ENCODE data around the gene PLPPR2. TPM values are rescaled to one million over a fixed set of nuclear protein-coding genes. Genes with fewer than 3 reads are reported as not detected.
"Not testable (repeated sequence)": the region's sequence is repeated elsewhere in the genome, so short reads cannot be mapped to it uniquely, and the experiment has no call there.

Gene PLPPR2
- total and polyA plus RNA-seq, 5 donors = 19.7 to 32.1 (median 25.1) TPM

GRCh38 chr19:11325544-11325943, 29.7 kb upstream of the PLPPR2 start:
- H3K9me3 ChIP-seq (ENCODE audit: control insufficient read depth, low read length) = no peaks in the 10 kb centered on the region
- no peak overlapping the region for H3K27ac ChIP-seq (ENCODE audit: low read length)
- intact Hi-C loops (cut with DNase I) = no loop called here
- DNase-seq (peak in 1 of 3 donors; percentile 7), ATAC-seq (no peak)
- H3K4me1 ChIP-seq (ENCODE audit: control insufficient read depth, insufficient read depth, low read length) = peaks cover 3% of the 10 kb centered on the region
- no peaks in the 10 kb centered on the region for H3K27me3 ChIP-seq (ENCODE audit: control insufficient read depth, insufficient read depth)
- 93% methylated on average over 7 of the region's 7 CpGs for WGBS
- no peak overlapping the region for H3K4me3 ChIP-seq (ENCODE audit: low read length)

- Histone ChIP-seq H3K4me3 (ENCODE audit: low read length) (no peak overlapping the region), H3K4me1 (ENCODE audit: control insufficient read depth, insufficient read depth, low read length) (no peaks in the 10 kb centered on the region), H3K27me3 (ENCODE audit: control insufficient read depth, insufficient read depth) (no peaks in the 10 kb centered on the region), H3K27ac (ENCODE audit: low read length) (no peak overlapping the region), H3K9me3 (ENCODE audit: control insufficient read depth, low read length) (no peaks in the 10 kb centered on the region)
- DNase-seq = peak in 1 of 3 donors; percentile 5
- intact Hi-C loops (cut with DNase I) = no loop called here
- 82% methylated on average over 4 of the region's 4 CpGs for WGBS
- no peak for ATAC-seq
Measured at GRCh38 chr19:11330127-11330526, 25.1 kb upstream of the PLPPR2 start.

- DNase-seq (peak in 1 of 3 donors; percentile 4), ATAC-seq (no peak)
- Histone ChIP-seq H3K4me3 (ENCODE audit: low read length) (no peak overlapping the region), H3K27me3 (ENCODE audit: control insufficient read depth, insufficient read depth) (no peaks in the 10 kb centered on the region), H3K4me1 (ENCODE audit: control insufficient read depth, insufficient read depth, low read length) (no peaks in the 10 kb centered on the region), H3K9me3 (ENCODE audit: control insufficient read depth, low read length) (no peaks in the 10 kb centered on the region), H3K27ac (ENCODE audit: low read length) (no peak overlapping the region)
- intact Hi-C loops (cut with DNase I) = no loop called here
- 88% methylated on average over 4 of the region's 4 CpGs for WGBS
Measured at GRCh38 chr19:11331502-11331901, 23.7 kb upstream of the PLPPR2 start.

- DNase-seq = no peak
- Histone ChIP-seq H3K27ac (ENCODE audit: low read length) (no peak overlapping the region), H3K9me3 (ENCODE audit: control insufficient read depth, low read length) (no peaks in the 10 kb centered on the region), H3K4me1 (ENCODE audit: control insufficient read depth, insufficient read depth, low read length) (no peaks in the 10 kb centered on the region), H3K4me3 (ENCODE audit: low read length) (no peak overlapping the region), H3K27me3 (ENCODE audit: control insufficient read depth, insufficient read depth) (no peaks in the 10 kb centered on the region)
- no peak for ATAC-seq
- intact Hi-C loops (cut with DNase I) = no loop called here
- 96% methylated on average over 5 of the region's 5 CpGs for WGBS
Measured at GRCh38 chr19:11332822-11333221, 22.4 kb upstream of the PLPPR2 start.

- intact Hi-C loops (cut with DNase I); H3K4me1 ChIP-seq (ENCODE audit: control insufficient read depth, insufficient read depth, low read length); H3K27ac ChIP-seq (ENCODE audit: low read length); ATAC-seq; H3K9me3 ChIP-seq (ENCODE audit: control insufficient read depth, low read length); H3K27me3 ChIP-seq (ENCODE audit: control insufficient read depth, insufficient read depth); H3K4me3 ChIP-seq (ENCODE audit: low read length): not testable (repeated sequence)
- 88% methylated on average over 9 of the region's 9 CpGs for WGBS
- DNase-seq = peak in 1 of 3 donors; percentile 19
Measured at GRCh38 chr19:11333838-11334237, 21.4 kb upstream of the PLPPR2 start.

- peaks cover 4% of the 10 kb centered on the region for H3K4me1 ChIP-seq (ENCODE audit: control insufficient read depth, insufficient read depth, low read length)
- no peak overlapping the region for H3K4me3 ChIP-seq (ENCODE audit: low read length)
- DNase-seq (peak in 2 of 3 donors; percentile 25 to 35), ATAC-seq (no peak)
- H3K27me3 ChIP-seq (ENCODE audit: control insufficient read depth, insufficient read depth) = no peaks in the 10 kb centered on the region
- H3K9me3 ChIP-seq (ENCODE audit: control insufficient read depth, low read length) = no peaks in the 10 kb centered on the region
- intact Hi-C loops (cut with DNase I) = loop anchor here in 1 of 4 donors (5.0 kb wide), 1 partner anchor 38 kb away; the partner anchor contains the start of gene TSPAN16
- WGBS = 96% methylated on average over 17 of the region's 17 CpGs
- no peak overlapping the region for H3K27ac ChIP-seq (ENCODE audit: low read length)
Measured at GRCh38 chr19:11335449-11336146, 19.6 kb upstream of the PLPPR2 start.

GRCh38 chr19:11337080-11337479, 18.2 kb upstream of the PLPPR2 start:
- no peak for ATAC-seq

GRCh38 chr19:11338121-11338520, 17.1 kb upstream of the PLPPR2 start:
- intact Hi-C loops (cut with DNase I) = loop anchor here in 1 of 4 donors (5.0 kb wide), 1 partner anchor 41 kb away; the partner anchor contains the start of gene TSPAN16
- ATAC-seq (no peak), DNase-seq (peak in 2 of 3 donors; percentile 31 to 52)
- 88% methylated on average over 7 of the region's 7 CpGs for WGBS
- Histone ChIP-seq H3K27ac (ENCODE audit: low read length) (no peak overlapping the region), H3K4me1 (ENCODE audit: control insufficient read depth, insufficient read depth, low read length) (peaks cover 4% of the 10 kb centered on the region), H3K9me3 (ENCODE audit: control insufficient read depth, low read length) (no peaks in the 10 kb centered on the region), H3K27me3 (ENCODE audit: control insufficient read depth, insufficient read depth) (no peaks in the 10 kb centered on the region), H3K4me3 (ENCODE audit: low read length) (no peak overlapping the region)

More at GRCh38 chr19:11337080-11337479, 18.2 kb upstream of the PLPPR2 start:
- Histone ChIP-seq H3K9me3 (ENCODE audit: control insufficient read depth, low read length) (no peaks in the 10 kb centered on the region), H3K4me1 (ENCODE audit: control insufficient read depth, insufficient read depth, low read length) (peaks cover 4% of the 10 kb centered on the region), H3K27ac (ENCODE audit: low read length) (no peak overlapping the region), H3K27me3 (ENCODE audit: control insufficient read depth, insufficient read depth) (no peaks in the 10 kb centered on the region), H3K4me3 (ENCODE audit: low read length) (no peak overlapping the region)
- peak in 2 of 3 donors; percentile 26 to 31 for DNase-seq
- intact Hi-C loops (cut with DNase I) = loop anchor here in 1 of 4 donors (5.0 kb wide), 1 partner anchor 40 kb away; the partner anchor contains the start of gene TSPAN16
- 75% methylated on average over 14 of the region's 14 CpGs for WGBS

- WGBS = 33% methylated on average over 21 of the region's 21 CpGs
- Histone ChIP-seq H3K4me1 (ENCODE audit: control insufficient read depth, insufficient read depth, low read length) (peaks cover 4% of the 10 kb centered on the region), H3K4me3 (ENCODE audit: low read length) (peak overlapping the region; percentile 83), H3K27me3 (ENCODE audit: control insufficient read depth, insufficient read depth) (no peaks in the 10 kb centered on the region), H3K9me3 (ENCODE audit: control insufficient read depth, low read length) (no peaks in the 10 kb centered on the region), H3K27ac (ENCODE audit: low read length) (peak overlapping the region; percentile 57)
- intact Hi-C loops (cut with DNase I) = loop anchor here in 1 of 4 donors (5.0 kb wide), 1 partner anchor 41 kb away; the partner anchor contains the start of gene TSPAN16
- ATAC-seq (peak; percentile 12 to 53), DNase-seq (peak in 2 of 3 donors; percentile 53 to 65)
Measured at GRCh38 chr19:11338569-11339253, 16.5 kb upstream of the PLPPR2 start.

GRCh38 chr19:11339254-11340098, 15.8 kb upstream of the PLPPR2 start, which contains the start of gene RAB3D:
Gene RAB3D (minus strand): TSS chr19:11339657. CDS start chr19:11337399, 2,258 bp downstream.
- peak; percentile 95 to 98 (median 98) for DNase-seq
- H3K4me3 ChIP-seq (ENCODE audit: low read length) = peak within 1 kb of the TSS; percentile 83
- 6% methylated on average over 53 of the region's 53 CpGs for WGBS
- intact Hi-C loops (cut with DNase I) = loop anchor here in 1 of 4 donors (5.0 kb wide), 1 partner anchor 42 kb away; the partner anchor contains the start of gene TSPAN16
- peak; percentile 96 for ATAC-seq
- H3K4me1 ChIP-seq (ENCODE audit: control insufficient read depth, insufficient read depth, low read length) = peaks cover 4% of the 10 kb centered on the region
- no peaks in the 10 kb centered on the region for H3K27me3 ChIP-seq (ENCODE audit: control insufficient read depth, insufficient read depth)
- H3K27ac ChIP-seq (ENCODE audit: low read length) = peak within 1 kb of the TSS; percentile 57
- H3K9me3 ChIP-seq (ENCODE audit: control insufficient read depth, low read length) = no peaks in the 10 kb centered on the region

All from right cardiac atrium (tissue), 5 donors.